Glutamatergic neuron (in vitro differentiated cells): ENCODE measurements around the gene SLIT3. TPM values are rescaled to one million over a fixed set of nuclear protein-coding genes. Genes with fewer than 3 reads are reported as not detected.

Source experiments
- DNase-seq: peaks from one replicate; pipeline ENCODE4 v3.0.0; 2022
- H3K27ac Mint-ChIP-seq: one replicate; pipeline ENCODE4 v1.8.0; 2020; ENCODE audit warnings: mild to moderate bottlenecking, mixed read lengths, inconsistent platforms; ENCODE audit not compliant: unreplicated experiment
- H3K27me3 Mint-ChIP-seq: one replicate; pipeline ENCODE4 v1.8.0; 2020; ENCODE audit warnings: mild to moderate bottlenecking, moderate library complexity, mixed read lengths, inconsistent platforms; ENCODE audit not compliant: unreplicated experiment
- H3K36me3 Mint-ChIP-seq: one replicate; pipeline ENCODE4 v1.8.0; 2020; ENCODE audit warnings: mild to moderate bottlenecking, mixed read lengths, inconsistent platforms; ENCODE audit not compliant: unreplicated experiment
- H3K4me1 Mint-ChIP-seq: one replicate; pipeline ENCODE4 v1.8.0; 2020; ENCODE audit warnings: mild to moderate bottlenecking, low read depth, mixed read lengths, inconsistent platforms; ENCODE audit not compliant: unreplicated experiment
- H3K4me3 Mint-ChIP-seq: one replicate; pipeline ENCODE4 v1.8.0; 2020; ENCODE audit warnings: mild to moderate bottlenecking, mixed read lengths, inconsistent platforms; ENCODE audit not compliant: unreplicated experiment
- H3K9me3 Mint-ChIP-seq: one replicate; pipeline ENCODE4 v1.8.0; 2020; ENCODE audit warnings: mild to moderate bottlenecking, moderate library complexity, mixed read lengths, inconsistent platforms; ENCODE audit not compliant: unreplicated experiment
- CTCF ChIP-seq: fragments of 200-600 bp; sonication (generic); IDR thresholded peaks from one replicate; pipeline ENCODE4 v1.5.0; 2021; ENCODE audit not compliant: partially characterized antibody, unreplicated experiment
- total RNA-seq: library from RNA; stranded (reverse); fragmentation: NEBNext Ultra II Directional; extraction: Animal tissue kit (Norgen Biotek cat#: 25700); gene quantifications from one replicate; pipeline ENCODE4 v1.2.1, GENCODE V29; 2021; ENCODE audit not compliant: unreplicated experiment

SLIT3 gene
- total RNA-seq, 1 donor from 2014 or later = 11.5 TPM

DNA sequence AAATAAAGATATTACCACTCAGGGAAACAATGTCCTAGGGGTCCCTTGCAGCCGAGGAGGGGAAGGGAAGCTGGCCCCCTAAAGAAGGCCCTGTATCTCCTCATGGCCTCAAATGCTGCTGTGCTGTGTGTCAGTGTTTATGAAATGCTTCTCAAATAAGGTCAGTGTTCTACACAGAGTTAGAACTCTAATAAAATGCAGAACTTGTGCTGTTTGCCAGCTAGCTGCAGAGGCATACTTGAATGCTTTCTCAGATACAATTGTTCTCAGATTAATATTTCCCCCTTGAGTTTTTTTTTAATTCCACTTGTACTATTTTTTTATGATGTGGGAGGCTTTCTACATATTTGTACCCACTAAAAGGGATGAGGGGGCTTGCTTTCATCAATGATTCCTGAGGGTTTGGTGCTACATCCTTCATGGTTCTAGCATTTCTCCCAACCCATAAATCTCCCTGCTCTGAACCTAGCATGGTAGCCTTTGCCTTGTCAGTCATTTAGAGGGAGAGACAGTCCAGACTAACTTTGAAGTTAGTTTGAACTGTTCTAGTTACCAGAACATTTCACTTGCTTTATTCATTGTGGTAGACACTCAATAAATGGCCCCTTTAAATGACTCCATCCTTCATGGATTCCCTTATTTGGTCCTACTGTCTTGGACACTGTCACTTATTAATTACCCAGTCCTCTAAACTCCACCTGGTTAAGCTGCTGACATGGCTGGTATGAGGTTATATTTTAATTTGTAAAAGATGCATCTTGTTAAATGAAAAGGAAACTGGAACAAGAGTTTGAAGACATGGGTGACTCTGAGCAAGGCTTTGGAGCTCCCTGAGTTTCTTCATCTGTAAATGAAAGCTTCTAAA, 12.6 kb downstream of the SLIT3 start:
- Mint-ChIP-seq H3K9me3 (peaks cover 3% of the 10 kb centered on the region), H3K4me3 (no peak overlapping the region), H3K27me3 (peaks cover 2% of the 10 kb centered on the region), H3K4me1 (no peaks in the 10 kb centered on the region), H3K36me3 (no peaks in the 10 kb centered on the region), H3K27ac (no peak overlapping the region)
- no peak for DNase-seq
- no peak for TF ChIP-seq CTCF

GRCh38 chr5:169287529-169287928, 13.4 kb downstream of the SLIT3 start:
- H3K4me3 Mint-ChIP-seq = no peak overlapping the region
- peaks cover 3% of the 10 kb centered on the region for H3K9me3 Mint-ChIP-seq
- H3K36me3 Mint-ChIP-seq = no peaks in the 10 kb centered on the region
- DNase-seq = no peak
- H3K4me1 Mint-ChIP-seq = no peaks in the 10 kb centered on the region
- no peak for TF ChIP-seq CTCF
- H3K27me3 Mint-ChIP-seq = peaks cover 2% of the 10 kb centered on the region
- no peak overlapping the region for H3K27ac Mint-ChIP-seq

DNA sequence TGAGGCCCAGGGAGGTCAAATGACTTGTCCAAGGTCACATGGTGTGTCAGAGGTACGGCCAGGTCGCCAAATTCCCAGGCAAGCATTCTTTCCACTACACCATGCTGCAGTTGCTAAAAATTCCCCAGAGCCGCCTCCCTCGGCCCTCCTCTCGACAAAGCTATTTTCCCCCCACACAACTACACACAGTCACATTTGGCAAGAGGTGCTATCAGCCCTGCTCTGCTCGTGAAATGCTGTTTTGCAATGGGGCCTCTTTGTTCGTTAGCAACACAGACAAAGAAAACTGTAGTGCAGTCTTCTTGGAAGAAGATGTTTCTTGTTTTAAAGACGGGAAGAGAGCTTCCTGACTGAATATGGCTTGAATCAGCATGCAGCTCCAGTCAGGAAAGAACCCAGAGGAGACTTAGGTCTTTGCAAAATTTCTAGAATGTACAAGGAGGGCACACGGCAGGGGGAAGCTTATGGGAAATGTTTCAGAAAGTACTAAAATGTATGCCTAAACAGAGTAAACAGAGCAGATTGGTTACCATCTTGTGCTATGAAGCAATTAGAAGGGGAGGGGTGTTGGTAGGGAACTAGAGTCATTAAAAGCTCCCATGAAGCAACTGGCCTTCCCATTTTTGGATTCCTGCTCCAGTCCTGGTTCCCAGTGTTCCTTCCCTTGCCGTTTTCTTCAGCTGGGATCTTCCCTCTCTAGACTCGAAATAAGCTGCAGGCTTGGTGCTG, 14.2 kb downstream of the SLIT3 start:
- Mint-ChIP-seq H3K9me3 (peaks cover 3% of the 10 kb centered on the region), H3K4me1 (no peaks in the 10 kb centered on the region), H3K4me3 (no peak overlapping the region), H3K27ac (no peak overlapping the region), H3K27me3 (peaks cover 2% of the 10 kb centered on the region), H3K36me3 (no peaks in the 10 kb centered on the region)
- no peak for TF ChIP-seq CTCF
- DNase-seq = no peak

DNA sequence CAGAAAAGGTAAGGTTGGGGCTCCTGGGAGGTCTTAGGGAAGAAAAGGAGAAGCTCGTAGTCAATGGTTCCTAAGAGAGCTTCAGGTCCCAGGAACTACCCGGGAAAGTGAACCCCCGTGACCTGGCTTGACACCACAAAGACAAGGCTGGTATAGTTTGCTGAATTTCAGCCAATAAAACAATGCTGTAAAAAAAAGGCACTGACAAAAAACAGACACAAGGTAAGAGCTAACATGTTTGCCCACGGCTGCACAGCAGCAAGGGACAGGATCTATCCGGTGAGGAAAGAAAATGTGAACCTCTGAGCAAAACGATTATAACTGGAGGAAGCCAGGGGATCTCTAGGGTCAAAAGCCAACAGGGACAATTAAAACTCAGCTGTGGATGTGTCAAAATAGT, 17.1 kb downstream of the SLIT3 start:
- TF ChIP-seq CTCF = no peak
- no peaks in the 10 kb centered on the region for H3K27me3 Mint-ChIP-seq
- no peaks in the 10 kb centered on the region for H3K4me1 Mint-ChIP-seq
- no peaks in the 10 kb centered on the region for H3K36me3 Mint-ChIP-seq
- no peaks in the 10 kb centered on the region for H3K9me3 Mint-ChIP-seq
- no peak for DNase-seq
- H3K27ac Mint-ChIP-seq = no peak overlapping the region
- no peak overlapping the region for H3K4me3 Mint-ChIP-seq

DNA sequence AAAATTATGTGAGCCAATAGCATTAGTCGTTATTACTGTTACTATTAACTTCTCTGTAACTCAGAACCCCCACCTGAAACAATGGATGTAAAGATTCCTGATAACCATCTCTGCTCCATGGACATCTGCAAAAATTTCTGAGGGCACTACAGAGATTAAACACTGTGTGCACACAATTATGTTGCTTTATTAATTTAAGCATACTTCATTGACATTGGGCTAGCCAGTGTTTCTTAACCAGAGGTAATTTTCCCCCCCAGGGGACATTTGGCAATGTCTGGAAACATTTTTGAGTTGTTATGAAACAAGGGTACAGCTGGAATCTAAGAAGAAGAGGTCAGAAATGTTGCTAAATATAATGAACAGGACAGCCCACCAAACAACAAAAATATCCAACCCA, 19.3 kb downstream of the SLIT3 start:
- Mint-ChIP-seq H3K4me1 (no peaks in the 10 kb centered on the region), H3K4me3 (no peak overlapping the region), H3K27ac (no peak overlapping the region), H3K9me3 (no peaks in the 10 kb centered on the region), H3K36me3 (no peaks in the 10 kb centered on the region), H3K27me3 (no peaks in the 10 kb centered on the region)
- TF ChIP-seq CTCF = no peak
- no peak for DNase-seq
